Gastrocnemius medialis (tissue), 4 donors: ENCODE data around the gene KLHL29. TPM values are rescaled to one million over a fixed set of nuclear protein-coding genes. Genes with fewer than 3 reads are reported as not detected.

Experiments
- ATAC-seq, 2 donors: fragments of 150-250 bp; one replicate each; pipeline ENCODE4 v1.9.1; 2016
- DNase-seq, 2 donors: peaks; one replicate each; pipeline ENCODE4 v3.0.0-alpha.2; 2019
- H3K27ac ChIP-seq, 4 donors: fragments of 200-600 bp; sonication (generic); 1 replicate in 1 of 4; 2 replicates in 3 of 4; pipeline ENCODE4 v1.5.1; 2016 to 2018; ENCODE audit warnings: mild to moderate bottlenecking in 2 of 4, moderate library complexity in 1 of 4
- H3K27me3 ChIP-seq, 3 donors: fragments of 200-600 bp; sonication (generic) in 2 of 3; 1 replicate in 1 of 3; 2 replicates in 2 of 3; pipeline versions ENCODE4 v1.5.1 to v1.6.0; 2016 to 2019; ENCODE audit warnings: mild to moderate bottlenecking in 1 of 3, moderate library complexity in 1 of 3
- H3K36me3 ChIP-seq, 2 donors: fragments of 200-600 bp; sonication (generic) in 1 of 2; one replicate each; pipeline ENCODE4 v1.5.1; 2017 to 2018
- H3K4me1 ChIP-seq, 2 donors: fragments of 200-600 bp; sonication (generic) in 1 of 2; one replicate each; pipeline ENCODE4 v1.5.1; 2016 to 2017; ENCODE audit warnings: mild to moderate bottlenecking in 2 of 2
- H3K4me3 ChIP-seq, 4 donors: fragments of 200-600 bp; sonication (generic) in 3 of 4; 1 replicate in 1 of 4; 2 replicates in 3 of 4; pipeline ENCODE4 v1.5.1; 2016 to 2019; ENCODE audit warnings: mild to moderate bottlenecking in 2 of 4
- H3K9me3 ChIP-seq, 3 donors: fragments of 200-600 bp; sonication (generic) in 2 of 3; 1 replicate in 1 of 3; 2 replicates in 2 of 3; pipeline ENCODE4 v1.5.1; 2016 to 2019
- CTCF ChIP-seq, 5 experiments: fragments of 450-650 bp in 3 of 5; fragments of 200-600 bp in 2 of 5; sonication (generic) in 2 of 5; IDR thresholded peaks in 4 of 5; conservative IDR thresholded peaks in 1 of 5; 1 replicate in 4 of 5; 2 replicates in 1 of 5; pipeline ENCODE4 v1.5.1; 2016 to 2019; ENCODE audit warnings: antibody characterized with exemption in 5 of 5, mild to moderate bottlenecking in 3 of 5, moderate library complexity in 3 of 5
- POLR2A ChIP-seq, 2 donors: fragments of 450-650 bp; IDR thresholded peaks; one replicate each; pipeline ENCODE4 v1.6.1; 2017; ENCODE audit warnings: antibody characterized with exemption in 2 of 2, mild to moderate bottlenecking in 2 of 2, moderate library complexity in 2 of 2
- in situ Hi-C, 4 donors: fragments of 200-750 bp; cut with MboI; loops; one replicate each; pipeline versions ENCODE4 v1.15.0 to v1.8.0; 2017; ENCODE audit warnings: low sequenced_read_pairs in 4 of 4
- intact Hi-C: fragments of 100-400 bp; cut with DNase I; formaldehyde crosslinking; loops from one replicate; pipeline ENCODE4 v1.15.1; 2023; ENCODE audit warnings: low total_unique reads
- total RNA-seq, 4 donors: library from RNA; depleted of rRNA; stranded (reverse); fragments of >200 nt; gene quantifications; one replicate each; pipeline versions ENCODE4 v1.1.0 to v1.2.3, GENCODE V29; 2016

The KLHL29 gene
- total RNA-seq, 4 donors from 2014 or later, result 4.3 to 24.9 (median 8.7) TPM

- Histone ChIP-seq H3K27me3 (no peaks in the 10 kb centered on the region), H3K27ac (no peak overlapping the region), H3K4me3 (no peak overlapping the region), H3K9me3 (no peaks in the 10 kb centered on the region), H3K36me3 (no peaks in the 10 kb centered on the region), H3K4me1 (no peaks in the 10 kb centered on the region)
- no peak for ATAC-seq
- no peak for DNase-seq
- in situ Hi-C loops (no loop called here), intact Hi-C loops (no loop called here)
- TF ChIP-seq CTCF (IDR thresholded peaks at IDR 0.05 in 4 of 5, conservative IDR thresholded peaks at IDR 0.05 in 1 of 5), result no peak
- no peak for TF ChIP-seq POLR2A (IDR thresholded peaks at IDR 0.05)
Measured at GRCh38 chr2:23459032-23459431, 74.1 kb downstream of the KLHL29 start.

GRCh38 chr2:23460228-23460627 is 75.2 kb downstream of the KLHL29 start:
- DNase-seq, result no peak
- no peak overlapping the region for H3K27ac ChIP-seq
- H3K36me3 ChIP-seq, result no peaks in the 10 kb centered on the region
- intact Hi-C loops, result loop anchor here (5.0 kb wide), 1 partner anchor 93 kb away; no protein-coding TSS in a partner anchor
- H3K4me3 ChIP-seq, result no peak overlapping the region
- TF ChIP-seq CTCF (IDR thresholded peaks at IDR 0.05 in 4 of 5, conservative IDR thresholded peaks at IDR 0.05 in 1 of 5), result peak in 2 of 5 experiments; percentile 15 to 41
- TF ChIP-seq POLR2A (IDR thresholded peaks at IDR 0.05), result no peak
- H3K9me3 ChIP-seq, result no peaks in the 10 kb centered on the region
- in situ Hi-C loops, result no loop called here
- no peak for ATAC-seq
- no peaks in the 10 kb centered on the region for H3K4me1 ChIP-seq
- no peaks in the 10 kb centered on the region for H3K27me3 ChIP-seq

GRCh38 chr2:23460993-23461392 is 76.0 kb downstream of the KLHL29 start:
- no peak for ATAC-seq
- in situ Hi-C loops, result no loop called here
- Histone ChIP-seq H3K9me3 (no peaks in the 10 kb centered on the region), H3K36me3 (no peaks in the 10 kb centered on the region), H3K27me3 (no peaks in the 10 kb centered on the region), H3K4me3 (no peak overlapping the region), H3K4me1 (no peaks in the 10 kb centered on the region), H3K27ac (no peak overlapping the region)
- no peak for DNase-seq
- TF ChIP-seq POLR2A (IDR thresholded peaks at IDR 0.05) (no peak), CTCF (IDR thresholded peaks at IDR 0.05 in 4 of 5, conservative IDR thresholded peaks at IDR 0.05 in 1 of 5) (no peak)
- intact Hi-C loops, result loop anchor here (5.0 kb wide), 1 partner anchor 94 kb away; no protein-coding TSS in a partner anchor

GRCh38 chr2:23464156-23464555 is 79.2 kb downstream of the KLHL29 start:
- no peak overlapping the region for H3K4me3 ChIP-seq
- no peaks in the 10 kb centered on the region for H3K36me3 ChIP-seq
- DNase-seq, result no peak
- no peaks in the 10 kb centered on the region for H3K9me3 ChIP-seq
- no peak for ATAC-seq
- in situ Hi-C loops, result no loop called here
- H3K4me1 ChIP-seq, result no peaks in the 10 kb centered on the region
- TF ChIP-seq POLR2A (IDR thresholded peaks at IDR 0.05) (no peak), CTCF (IDR thresholded peaks at IDR 0.05 in 4 of 5, conservative IDR thresholded peaks at IDR 0.05 in 1 of 5) (no peak)
- no peak overlapping the region for H3K27ac ChIP-seq
- intact Hi-C loops, result loop anchor here (5.0 kb wide), 1 partner anchor 97 kb away; no protein-coding TSS in a partner anchor
- H3K27me3 ChIP-seq, result no peaks in the 10 kb centered on the region
